HG03457 (cell line): Measurements from ENCODE around the gene C17orf107.

ENCODE experiments used
- ATAC-seq: cut with Tn5 transposase; IDR thresholded peaks from one replicate; pipeline ENCODE4 v1.9.1; 2021; ENCODE audit warnings: moderate number of reproducible peaks; ENCODE audit not compliant: unreplicated experiment

C17orf107 gene

DNA sequence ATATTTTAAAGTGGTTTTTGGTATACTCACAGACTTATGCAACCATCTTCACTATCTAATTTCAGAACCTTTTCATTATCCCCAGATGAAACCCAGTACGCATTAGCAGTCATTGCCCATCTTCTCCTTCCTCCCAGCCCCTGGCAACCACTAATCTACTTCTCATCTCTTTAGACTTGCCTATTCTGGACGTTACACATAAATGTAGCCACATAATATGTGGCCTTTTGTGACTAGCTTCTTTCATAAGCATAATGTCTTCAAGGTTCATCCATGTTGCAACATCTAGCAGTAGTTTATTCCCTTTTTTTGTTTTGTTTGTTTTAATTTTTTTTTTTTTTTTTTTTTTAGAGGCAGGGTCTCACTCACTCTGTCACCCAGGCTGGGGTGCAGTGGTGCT is 28.5 kb upstream of the C17orf107 start:
- no peak for ATAC-seq

DNA sequence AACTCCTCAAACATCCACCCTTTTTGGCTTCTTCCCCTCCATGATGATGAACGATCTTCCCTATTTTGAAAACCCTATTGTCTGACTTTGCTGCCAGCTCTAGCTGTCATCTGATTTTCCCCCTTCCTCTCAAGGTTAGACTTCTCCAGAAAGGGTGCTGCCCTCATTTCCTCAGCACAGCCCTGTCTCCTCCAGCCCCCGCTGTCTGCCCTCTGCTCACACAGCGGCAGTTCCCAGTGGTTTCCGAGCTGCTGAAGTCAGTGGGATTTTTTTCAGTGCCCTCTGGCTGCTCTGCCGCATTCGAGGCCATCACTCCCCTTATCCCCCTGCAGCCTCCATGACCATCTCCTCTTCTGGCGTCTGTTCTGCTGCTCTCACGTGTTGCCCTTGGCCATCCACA is 26.6 kb upstream of the C17orf107 start:
- ATAC-seq, result no peak

DNA sequence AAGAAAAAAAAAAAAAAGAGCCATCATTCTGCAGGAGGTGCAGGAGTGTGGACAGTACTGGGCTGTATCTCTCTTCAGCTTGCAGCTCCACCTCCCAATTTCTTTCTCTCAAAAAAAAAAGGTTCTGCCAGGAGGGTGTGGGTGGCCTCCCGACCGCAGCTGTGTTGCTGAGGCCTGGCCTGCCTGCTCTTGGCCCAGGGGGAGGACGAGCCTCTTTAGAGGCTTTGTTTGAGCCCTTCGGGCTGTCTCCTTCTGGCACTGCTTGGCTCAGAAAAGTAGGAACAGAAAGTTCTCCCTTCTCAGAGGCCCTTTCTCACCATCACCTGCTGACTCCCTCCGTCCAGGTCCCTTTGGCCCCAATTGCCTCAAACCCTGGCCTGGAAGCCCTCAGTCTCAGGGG is 22.2 kb upstream of the C17orf107 start:
- ATAC-seq, result no peak

DNA sequence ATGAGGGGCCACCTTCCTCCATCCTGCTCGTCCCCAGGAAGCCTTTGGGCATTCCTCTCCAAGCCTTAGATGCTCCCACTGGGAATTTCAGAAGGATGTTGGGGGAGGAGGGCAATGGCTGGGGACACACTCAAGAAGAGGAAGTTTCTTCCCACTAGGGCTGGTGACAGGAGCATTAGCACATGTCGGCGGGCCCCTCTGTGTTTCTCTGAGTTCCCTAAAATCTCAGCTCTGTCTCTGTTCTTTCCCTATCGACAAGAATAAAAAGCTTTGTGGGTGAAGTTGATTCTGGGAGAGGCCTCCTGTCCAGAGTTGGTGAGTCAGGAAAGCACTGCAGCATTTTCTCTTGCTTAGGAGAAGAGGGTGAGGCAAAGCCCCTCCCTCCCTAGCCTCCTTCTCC is 19.7 kb upstream of the C17orf107 start:
- ATAC-seq, result no peak

DNA sequence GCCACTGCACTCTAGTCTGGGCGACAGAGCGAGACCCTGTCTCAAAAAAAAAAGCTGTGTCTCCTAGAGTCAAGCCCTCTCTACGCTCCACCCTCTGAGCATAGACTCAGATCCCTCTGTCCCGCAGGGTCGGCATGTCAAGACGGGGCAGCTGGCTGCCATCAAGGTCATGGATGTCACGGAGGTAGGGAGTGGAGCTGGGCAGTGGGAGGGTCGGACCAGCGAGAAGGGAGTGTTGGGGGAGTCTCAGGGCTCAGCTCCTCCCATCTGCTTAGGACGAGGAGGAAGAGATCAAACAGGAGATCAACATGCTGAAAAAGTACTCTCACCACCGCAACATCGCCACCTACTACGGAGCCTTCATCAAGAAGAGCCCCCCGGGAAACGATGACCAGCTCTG is 18.5 kb upstream of the C17orf107 start:
- ATAC-seq, result no peak

DNA sequence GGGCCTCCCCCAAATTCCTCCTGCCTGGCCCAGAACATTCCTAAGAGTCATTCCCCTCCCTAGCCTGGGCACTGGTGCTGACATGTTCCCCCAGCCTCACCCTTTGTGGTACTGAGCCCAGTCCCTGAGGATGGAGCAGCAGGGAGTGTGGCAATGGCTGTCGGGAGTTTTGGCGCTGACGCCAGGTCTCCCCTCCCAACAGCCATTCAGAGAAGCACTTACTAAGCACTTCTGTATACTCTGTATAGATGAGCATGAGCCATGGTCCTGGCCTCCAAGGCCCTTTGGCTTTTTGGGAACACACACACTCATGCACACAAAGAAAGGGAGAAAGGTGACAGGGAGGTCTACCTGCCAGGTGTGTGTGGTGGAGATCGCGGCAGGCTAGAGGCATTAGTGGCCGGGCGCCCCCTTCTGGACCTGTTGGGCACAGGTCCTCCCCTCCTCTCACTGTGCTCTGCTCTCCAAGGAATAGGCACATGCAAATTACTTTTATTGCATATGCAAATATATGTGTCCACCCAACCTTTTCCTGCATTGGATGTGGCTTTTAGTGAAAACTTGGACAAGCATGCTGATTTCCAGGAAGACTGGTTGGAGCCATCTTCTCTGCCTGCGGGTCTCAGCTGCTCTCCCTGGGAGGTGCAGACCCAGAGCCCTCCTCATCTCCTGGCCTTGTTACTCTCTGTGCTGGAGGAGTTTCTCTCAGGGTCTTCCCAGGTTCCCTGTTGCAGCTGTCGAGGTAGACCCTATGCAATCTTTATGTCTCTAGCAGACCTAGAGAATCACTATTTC is 17.4 kb upstream of the C17orf107 start:
- ATAC-seq, result no peak

DNA sequence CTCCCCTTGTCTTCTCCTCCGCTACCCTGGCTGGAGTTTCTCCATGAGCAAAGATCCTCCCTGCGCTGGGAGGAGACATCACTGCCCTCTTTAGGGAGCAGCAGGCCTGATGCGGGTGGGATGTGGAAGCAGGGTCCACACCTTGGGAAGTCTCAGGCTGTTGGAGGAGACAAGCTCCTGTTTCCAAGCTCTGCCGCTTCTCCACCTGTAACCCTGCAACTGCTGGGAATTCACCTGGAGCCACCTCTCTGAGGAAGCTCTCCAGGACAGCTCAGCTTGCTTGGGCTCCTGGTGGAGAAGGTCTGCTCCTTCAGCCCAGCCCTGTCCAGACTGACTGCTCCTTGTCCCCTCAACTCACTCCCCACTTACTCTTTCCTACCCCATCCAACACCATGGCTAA is 14.8 kb upstream of the C17orf107 start:
- ATAC-seq, result no peak

DNA sequence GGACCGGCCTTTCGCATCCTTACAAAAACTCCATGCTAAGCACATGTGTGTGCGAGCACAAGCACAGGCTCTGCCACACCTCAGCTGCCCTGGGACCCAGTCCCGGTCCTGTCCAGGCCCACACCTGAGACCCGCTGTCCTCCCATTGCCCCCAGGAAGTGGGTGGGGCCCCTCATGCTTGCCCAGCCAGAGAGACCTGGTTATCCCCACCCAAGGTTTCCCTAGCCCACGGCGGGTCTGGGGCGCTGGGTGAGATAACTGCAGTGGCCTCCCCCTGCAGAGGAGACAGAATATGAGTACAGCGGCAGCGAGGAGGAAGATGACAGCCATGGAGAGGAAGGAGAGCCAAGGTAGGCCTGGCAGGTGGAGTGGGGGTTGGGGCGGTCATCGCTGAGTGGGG is 12.5 kb upstream of the C17orf107 start:
- no peak for ATAC-seq

DNA sequence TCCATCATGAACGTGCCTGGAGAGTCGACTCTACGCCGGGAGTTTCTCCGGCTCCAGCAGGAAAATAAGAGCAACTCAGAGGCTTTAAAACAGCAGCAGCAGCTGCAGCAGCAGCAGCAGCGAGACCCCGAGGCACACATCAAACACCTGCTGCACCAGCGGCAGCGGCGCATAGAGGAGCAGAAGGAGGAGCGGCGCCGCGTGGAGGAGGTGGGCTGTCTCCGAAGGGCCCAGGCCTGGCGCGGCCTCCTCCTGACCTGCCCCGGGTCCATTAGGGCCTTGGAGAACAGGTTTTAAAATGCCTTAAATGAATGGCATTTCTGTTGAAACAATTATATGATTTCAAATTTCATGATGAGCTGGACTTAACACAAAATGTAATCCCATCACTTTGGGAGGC is 11.8 kb upstream of the C17orf107 start:
- ATAC-seq, result no peak

DNA sequence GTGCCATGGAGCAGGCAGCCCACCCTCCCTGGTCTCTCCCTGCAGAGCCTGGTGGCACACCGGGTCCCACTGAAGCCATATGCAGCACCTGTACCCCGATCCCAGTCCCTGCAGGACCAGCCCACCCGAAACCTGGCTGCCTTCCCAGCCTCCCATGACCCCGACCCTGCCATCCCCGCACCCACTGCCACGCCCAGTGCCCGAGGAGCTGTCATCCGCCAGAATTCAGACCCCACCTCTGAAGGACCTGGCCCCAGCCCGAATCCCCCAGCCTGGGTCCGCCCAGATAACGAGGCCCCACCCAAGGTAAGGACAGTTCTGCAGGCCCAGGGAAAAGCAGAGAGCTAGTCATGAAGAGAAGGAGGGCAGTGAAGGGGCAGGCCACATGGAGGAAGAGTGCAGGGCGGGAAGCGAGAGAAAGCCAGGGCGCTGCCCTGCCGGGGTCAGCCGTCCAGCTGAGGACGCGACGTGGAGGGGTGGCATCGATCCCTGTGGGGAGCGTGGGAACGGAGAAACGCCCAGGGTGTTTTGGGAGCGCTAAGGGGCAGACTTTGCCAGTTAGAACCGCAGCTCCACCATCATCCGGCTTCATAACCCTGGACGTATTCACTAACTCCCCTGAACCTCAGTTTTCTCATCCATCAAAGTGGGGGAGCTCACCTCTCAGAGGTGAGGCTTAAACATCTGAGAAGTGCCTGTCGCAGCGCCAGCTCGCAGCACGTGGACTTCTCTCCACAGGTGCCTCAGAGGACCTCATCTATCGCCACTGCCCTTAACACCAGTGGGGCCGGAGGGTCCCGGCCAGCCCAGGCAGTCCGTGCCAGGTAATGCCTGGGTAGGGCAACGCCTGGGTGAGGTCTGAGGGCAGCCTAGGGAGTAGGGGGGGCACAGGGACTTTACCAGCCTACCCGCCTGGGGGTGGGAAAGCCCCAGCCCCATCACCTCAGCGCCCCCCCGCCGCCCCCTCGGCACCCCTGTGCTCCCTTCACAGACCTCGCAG is 7.6 kb upstream of the C17orf107 start:
- ATAC-seq, result no peak

DNA sequence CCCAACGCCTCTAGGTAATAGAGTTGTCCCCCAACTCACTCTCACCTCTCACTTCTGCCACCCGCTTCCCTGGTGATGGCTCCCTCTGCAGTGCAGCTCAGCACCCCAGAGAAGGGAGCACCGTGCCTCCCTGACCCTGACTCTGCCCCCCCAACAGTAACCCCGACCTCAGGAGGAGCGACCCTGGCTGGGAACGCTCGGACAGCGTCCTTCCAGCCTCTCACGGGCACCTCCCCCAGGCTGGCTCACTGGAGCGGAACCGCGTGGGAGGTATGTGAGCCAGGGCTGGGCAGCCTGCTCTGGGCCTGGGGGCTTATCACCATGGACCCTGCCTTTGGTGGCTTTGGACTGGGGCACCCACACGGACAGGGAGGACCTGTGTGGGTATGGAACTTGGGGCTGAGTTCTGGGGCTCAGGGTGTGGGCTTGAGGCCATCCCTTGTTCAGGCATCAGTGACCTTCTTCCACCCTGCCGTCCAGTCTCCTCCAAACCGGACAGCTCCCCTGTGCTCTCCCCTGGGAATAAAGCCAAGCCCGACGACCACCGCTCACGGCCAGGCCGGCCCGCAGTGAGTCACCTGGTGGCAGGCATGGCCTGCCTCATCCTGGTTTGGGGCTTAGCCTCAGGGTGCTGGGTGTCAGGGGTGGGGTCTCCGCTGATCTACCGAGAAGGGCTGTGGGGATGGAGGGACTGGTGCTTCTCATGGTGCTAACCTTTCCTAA is 6.7 kb upstream of the C17orf107 start:
- ATAC-seq, result no peak

DNA sequence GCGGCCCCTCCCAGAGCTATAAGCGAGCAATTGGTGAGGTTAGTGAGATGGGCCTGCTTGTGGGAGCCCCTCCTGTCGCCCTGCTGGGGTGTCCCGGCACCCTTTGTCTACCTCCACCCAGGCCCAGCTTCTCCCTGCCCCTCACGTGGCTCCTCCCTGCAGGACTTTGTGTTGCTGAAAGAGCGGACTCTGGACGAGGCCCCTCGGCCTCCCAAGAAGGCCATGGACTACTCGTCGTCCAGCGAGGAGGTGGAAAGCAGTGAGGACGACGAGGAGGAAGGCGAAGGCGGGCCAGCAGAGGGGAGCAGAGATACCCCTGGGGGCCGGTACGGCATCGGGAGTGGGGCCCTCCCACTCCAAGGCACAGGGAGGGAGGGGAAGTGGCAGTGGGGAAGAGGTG is 6.1 kb upstream of the C17orf107 start:
- no peak for ATAC-seq

DNA sequence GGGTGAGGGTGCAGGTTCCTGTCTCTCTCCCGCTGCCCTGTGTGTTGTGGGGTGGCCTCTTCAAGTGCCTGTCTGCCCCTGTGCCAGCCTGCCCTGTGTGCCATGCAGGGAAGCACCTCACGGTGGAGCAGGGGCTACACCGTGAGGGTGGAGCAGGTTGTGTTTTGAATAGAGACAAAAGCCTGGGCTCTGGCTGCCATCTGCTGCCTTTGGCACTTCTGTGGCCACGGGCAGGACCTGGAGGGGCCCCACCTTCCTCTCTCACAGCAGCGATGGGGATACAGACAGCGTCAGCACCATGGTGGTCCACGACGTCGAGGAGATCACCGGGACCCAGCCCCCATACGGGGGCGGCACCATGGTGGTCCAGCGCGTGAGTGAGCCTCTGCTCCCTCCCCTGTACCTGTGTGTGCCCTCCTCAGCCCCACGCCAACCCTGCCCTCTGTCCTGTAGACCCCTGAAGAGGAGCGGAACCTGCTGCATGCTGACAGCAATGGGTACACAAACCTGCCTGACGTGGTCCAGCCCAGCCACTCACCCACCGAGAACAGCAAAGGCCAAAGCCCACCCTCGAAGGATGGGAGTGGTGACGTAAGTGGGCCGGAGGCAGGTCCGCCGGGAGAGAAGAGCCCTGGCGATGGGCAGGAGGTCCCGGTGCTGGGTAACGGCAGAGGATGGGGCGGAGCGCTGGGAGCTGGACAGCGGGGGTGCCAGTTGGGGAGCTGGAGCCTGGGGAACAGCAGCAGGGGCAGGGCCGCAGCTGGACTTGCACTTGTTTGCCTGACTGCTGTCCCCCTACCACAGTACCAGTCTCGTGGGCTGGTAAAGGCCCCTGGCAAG is 5.4 kb upstream of the C17orf107 start:
- ATAC-seq, result no peak

DNA sequence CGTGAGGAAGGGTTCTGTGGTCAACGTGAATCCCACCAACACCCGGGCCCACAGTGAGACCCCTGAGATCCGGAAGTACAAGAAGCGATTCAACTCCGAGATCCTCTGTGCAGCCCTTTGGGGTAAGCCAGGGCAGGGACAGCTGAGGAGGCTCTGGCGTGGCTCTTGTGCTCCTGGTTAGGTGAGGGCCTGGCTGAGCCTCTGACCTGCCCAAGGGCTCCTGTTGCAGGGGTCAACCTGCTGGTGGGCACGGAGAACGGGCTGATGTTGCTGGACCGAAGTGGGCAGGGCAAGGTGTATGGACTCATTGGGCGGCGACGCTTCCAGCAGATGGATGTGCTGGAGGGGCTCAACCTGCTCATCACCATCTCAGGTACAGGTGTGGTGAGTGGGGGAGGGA is 4.2 kb upstream of the C17orf107 start:
- ATAC-seq, result no peak

DNA sequence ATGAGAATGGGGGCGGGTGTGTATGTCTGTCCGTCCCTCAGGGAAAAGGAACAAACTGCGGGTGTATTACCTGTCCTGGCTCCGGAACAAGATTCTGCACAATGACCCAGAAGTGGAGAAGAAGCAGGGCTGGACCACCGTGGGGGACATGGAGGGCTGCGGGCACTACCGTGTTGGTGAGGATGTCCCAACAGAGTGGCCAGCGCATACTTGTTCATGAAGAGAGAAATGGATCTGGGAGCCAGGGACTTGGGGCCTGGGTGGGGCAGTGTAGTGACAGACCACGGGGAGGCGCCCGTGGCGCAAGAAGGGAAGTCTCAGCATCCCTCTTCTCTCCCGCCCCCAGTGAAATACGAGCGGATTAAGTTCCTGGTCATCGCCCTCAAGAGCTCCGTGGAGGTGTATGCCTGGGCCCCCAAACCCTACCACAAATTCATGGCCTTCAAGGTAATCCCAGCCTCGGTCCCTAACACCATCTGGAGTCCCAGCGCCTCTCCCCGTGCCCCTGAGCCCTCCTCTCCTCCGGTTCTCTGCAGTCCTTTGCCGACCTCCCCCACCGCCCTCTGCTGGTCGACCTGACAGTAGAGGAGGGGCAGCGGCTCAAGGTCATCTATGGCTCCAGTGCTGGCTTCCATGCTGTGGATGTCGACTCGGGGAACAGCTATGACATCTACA is 3.5 kb upstream of the C17orf107 start:
- no peak for ATAC-seq

DNA sequence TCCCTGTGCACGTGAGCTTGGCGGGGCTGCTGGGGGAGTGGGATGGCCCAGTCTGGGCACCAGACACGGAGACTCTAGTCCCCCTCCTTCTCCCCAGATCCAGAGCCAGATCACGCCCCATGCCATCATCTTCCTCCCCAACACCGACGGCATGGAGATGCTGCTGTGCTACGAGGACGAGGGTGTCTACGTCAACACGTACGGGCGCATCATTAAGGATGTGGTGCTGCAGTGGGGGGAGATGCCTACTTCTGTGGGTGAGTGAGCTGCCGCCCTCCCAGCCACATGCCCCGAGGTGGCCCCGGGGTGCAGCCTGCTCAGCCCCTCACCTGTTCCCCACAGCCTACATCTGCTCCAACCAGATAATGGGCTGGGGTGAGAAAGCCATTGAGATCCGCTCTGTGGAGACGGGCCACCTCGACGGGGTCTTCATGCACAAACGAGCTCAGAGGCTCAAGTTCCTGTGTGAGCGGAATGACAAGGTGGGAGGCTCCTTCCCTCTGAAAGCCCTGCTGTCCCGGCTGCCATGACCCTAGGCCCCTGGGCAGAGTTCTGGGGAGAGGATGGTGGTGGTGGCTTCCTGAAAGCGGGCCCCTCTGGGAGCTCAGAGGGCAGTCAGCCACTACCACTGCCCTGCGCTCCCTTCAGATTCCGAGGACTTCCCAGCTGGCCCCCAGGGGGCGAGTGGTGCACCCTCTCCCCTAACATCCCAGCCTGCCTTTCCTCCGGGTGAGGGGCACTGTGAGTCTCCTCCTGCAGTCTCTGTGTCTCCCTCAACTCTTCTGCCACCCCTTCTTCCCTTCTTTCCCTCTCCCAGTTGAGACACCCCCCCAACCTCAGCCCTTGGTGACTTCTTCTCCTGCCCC is 2.8 kb upstream of the C17orf107 start:
- ATAC-seq, result no peak

DNA sequence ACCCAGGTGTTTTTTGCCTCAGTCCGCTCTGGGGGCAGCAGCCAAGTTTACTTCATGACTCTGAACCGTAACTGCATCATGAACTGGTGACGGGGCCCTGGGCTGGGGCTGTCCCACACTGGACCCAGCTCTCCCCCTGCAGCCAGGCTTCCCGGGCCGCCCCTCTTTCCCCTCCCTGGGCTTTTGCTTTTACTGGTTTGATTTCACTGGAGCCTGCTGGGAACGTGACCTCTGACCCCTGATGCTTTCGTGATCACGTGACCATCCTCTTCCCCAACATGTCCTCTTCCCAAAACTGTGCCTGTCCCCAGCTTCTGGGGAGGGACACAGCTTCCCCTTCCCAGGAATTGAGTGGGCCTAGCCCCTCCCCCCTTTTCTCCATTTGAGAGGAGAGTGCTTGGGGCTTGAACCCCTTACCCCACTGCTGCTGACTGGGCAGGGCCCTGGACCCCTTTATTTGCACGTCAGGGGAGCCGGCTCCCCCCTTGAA is 2.1 kb upstream of the C17orf107 start:
- ATAC-seq, result no peak

DNA sequence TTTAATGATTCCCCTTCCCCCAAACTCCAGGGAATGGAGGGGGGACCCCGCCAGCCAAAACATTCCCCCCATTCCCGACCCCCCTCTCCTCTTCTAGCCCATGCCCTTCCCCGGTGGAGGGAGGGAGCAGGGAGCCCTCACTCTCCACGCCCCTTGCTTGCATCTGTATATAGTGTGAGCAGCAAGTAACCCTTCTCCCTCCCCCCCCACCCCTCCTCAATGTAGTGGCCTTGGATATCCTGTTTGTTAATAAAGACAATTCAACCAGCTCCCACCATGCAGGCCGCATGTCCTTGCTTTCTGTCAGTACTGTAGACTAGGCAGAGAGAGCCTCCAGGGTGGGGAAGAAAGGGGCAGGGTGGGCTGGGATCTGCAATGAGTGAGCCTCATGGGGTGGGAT is 1.6 kb upstream of the C17orf107 start:
- ATAC-seq, result no peak

DNA sequence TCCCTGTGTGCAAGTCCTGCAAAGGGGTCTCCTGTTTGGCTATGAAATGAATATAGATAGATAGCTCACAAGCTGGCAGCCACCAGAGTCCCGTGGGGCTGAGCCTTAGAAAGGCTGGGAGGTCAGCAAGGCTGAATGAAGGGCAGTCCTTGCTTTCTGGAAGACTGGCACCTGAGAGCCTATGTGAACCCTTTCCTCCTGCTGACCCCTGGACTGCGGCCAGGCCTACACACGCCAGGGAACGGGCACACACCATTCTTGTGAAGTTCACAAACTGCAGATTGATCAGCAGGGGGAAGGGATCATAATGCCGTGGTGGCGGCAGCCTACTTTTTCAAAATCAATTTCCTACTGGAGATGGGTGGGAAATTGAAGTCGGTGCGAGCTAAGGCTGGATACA is 985 bp upstream of the C17orf107 start:
- ATAC-seq, result no peak
